Large intestine (tissue), 3 donors: ENCODE results near the gene APIP. TPM values are rescaled to one million over a fixed set of nuclear protein-coding genes. Genes with fewer than 3 reads are reported as not detected.
A peak's percentile ranks its signal among the peaks of the same experiment; 100 is the strongest.

Source experiments
- DNase-seq, 2 donors: peaks; one replicate each; pipeline versions ENCODE4 v3.0.0 to v3.0.0-alpha.2; 2013
- H3K27ac ChIP-seq: one replicate; pipeline ENCODE4 v1.5.1; 2013; ENCODE audit warnings: low read length
- H3K27me3 ChIP-seq: 2 replicates; pipeline ENCODE4 v1.6.1; 2013; ENCODE audit warnings: low read length; ENCODE audit not compliant: control insufficient read depth, insufficient read depth
- H3K36me3 ChIP-seq: 2 replicates; pipeline ENCODE4 v1.6.1; 2013; ENCODE audit warnings: low read length; ENCODE audit not compliant: control insufficient read depth, insufficient read depth
- H3K4me1 ChIP-seq: one replicate; pipeline ENCODE4 v1.6.1; 2013; ENCODE audit warnings: low read length; ENCODE audit not compliant: control insufficient read depth, insufficient read depth
- H3K4me3 ChIP-seq: one replicate; pipeline ENCODE4 v1.5.1; 2013; ENCODE audit warnings: low read length
- H3K9me3 ChIP-seq: one replicate; pipeline ENCODE4 v1.6.1; 2013; ENCODE audit warnings: mild to moderate bottlenecking, low read depth, low read length, moderate library complexity; ENCODE audit not compliant: control insufficient read depth
- WGBS: methylation state at CpG from one replicate; pipeline ENCODE4 v1.1.5; 2013; ENCODE audit warnings: low lambda C conversion rate; ENCODE audit not compliant: insufficient coverage; 5-methylcytosine and 5-hydroxymethylcytosine counted together
- polyA plus RNA-seq: library from polyadenylated mRNA; unstranded; fragments of 120-200 nt; gene quantifications from one replicate; pipeline ENCODE4 v1.2.1, GENCODE V29; 2013

The APIP gene
- polyA plus RNA-seq, 1 donor: 25.7 TPM

DNA sequence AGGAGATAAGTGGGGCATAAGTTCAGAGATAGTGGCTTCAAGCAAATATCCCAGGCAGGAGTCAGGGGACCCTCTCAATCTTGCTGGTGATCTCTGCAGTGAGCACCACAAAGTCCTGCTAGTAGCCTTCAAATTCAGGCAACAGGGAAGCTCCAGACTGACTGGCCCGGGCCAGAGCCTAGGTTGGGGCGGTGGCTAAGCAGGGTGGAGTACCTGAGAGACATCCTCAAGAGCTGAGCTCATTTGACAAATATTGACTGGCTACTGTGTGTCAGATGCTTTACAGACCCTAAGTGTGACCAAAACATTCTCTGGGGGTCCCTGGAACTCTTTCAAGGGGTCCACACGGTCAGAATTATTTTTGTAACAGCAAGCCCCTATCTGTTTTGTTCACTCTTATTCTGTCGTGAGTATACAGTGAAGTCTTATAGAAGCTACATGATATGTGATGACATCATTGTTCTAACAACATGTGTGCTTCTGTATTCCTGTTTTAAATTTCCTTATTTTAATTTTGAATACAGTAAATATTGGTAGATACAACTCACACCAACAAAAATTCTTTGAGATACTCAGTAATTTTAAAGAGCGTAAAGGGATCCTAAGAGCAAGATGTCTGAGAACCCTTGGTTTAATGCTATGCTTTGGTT, 71.6 kb downstream of the APIP start:
- Histone ChIP-seq H3K36me3 (no peaks in the 10 kb centered on the region), H3K9me3 (no peaks in the 10 kb centered on the region), H3K27me3 (no peaks in the 10 kb centered on the region), H3K27ac (no peak overlapping the region), H3K4me1 (no peaks in the 10 kb centered on the region), H3K4me3 (no peak overlapping the region)
- WGBS: 100% methylated on average over 1 of the region's 5 CpGs
- no peak for DNase-seq

DNA sequence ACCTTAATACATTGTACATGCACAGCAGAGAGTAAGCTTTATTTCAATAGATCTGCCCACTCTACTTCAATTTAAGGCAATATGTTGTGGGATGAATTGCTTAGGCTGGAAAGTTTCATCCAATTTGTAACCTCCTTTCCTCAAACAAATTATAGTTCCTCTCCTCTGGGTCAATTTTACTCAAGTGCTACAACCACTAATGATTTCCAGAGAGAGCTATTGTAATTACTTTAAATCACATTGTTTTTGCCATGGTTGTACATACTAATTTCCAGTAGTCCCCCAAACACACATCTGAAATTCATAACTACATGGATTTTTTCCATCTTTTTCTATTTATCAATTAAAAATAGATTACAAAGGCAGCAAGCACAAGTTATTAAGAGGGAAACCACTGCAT, 72.9 kb downstream of the APIP start:
- DNase-seq: no peak
- no peaks in the 10 kb centered on the region for H3K27me3 ChIP-seq
- H3K36me3 ChIP-seq: no peaks in the 10 kb centered on the region
- H3K9me3 ChIP-seq: no peaks in the 10 kb centered on the region
- no peak overlapping the region for H3K4me3 ChIP-seq
- no peak overlapping the region for H3K27ac ChIP-seq
- no peaks in the 10 kb centered on the region for H3K4me1 ChIP-seq

DNA sequence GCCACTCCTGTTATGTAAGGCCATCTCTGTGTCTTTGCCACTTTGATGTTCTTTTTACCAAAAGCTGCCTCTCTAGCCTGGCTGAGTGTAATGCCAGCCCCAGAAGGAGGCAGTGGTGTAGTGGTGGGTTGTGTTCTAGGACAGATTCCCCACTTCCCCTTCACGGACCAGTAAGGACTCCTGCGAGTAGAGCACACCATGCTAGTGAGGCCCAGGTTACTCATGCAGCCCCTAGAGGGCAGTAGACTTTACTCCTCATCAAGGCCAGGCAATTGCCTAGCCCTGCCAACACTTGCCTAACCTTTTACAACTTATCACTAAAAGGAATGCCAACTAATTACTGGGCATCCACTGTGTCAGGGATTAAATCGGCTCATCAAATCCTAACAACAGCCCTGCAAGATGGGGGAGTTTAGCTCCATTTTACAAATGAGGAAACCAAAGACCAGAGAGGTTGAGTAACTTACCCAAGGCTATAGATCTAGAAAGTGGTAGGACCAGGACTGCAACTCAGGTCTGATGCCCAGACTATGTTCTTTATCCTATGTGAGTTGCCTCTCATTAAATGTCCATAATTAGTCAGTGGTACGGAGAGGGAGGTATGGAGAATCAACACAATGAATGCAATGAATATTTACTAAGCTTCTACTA, 75.3 kb downstream of the APIP start:
- H3K27me3 ChIP-seq: no peaks in the 10 kb centered on the region
- H3K27ac ChIP-seq: no peak overlapping the region
- H3K9me3 ChIP-seq: no peaks in the 10 kb centered on the region
- H3K4me1 ChIP-seq: no peaks in the 10 kb centered on the region
- DNase-seq: peak in 1 of 2 donors; percentile 27
- 100% methylated on average over 1 of the region's 4 CpGs for WGBS
- H3K4me3 ChIP-seq: no peak overlapping the region
- no peaks in the 10 kb centered on the region for H3K36me3 ChIP-seq

DNA sequence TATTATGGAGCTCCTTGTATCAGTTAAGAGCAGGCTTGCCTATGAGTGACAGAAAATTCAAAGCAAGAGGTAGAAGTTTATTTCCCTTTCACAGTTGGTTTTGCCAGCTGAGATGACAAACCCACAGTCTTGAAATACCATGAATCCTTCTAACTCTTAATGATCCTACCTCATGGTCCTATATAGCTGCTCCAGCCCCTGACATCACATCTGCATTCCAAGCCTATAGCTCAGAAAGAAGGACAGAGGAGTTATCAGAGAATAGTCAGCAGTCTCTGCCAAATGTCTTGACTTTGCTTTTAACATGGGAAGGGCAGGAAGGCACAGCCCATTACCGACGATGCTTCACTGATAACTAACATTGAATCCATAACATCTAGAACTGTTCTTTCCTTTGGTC, 76.2 kb downstream of the APIP start:
- no CpG with 5 or more reads among the region's 2 CpGs for WGBS

DNA sequence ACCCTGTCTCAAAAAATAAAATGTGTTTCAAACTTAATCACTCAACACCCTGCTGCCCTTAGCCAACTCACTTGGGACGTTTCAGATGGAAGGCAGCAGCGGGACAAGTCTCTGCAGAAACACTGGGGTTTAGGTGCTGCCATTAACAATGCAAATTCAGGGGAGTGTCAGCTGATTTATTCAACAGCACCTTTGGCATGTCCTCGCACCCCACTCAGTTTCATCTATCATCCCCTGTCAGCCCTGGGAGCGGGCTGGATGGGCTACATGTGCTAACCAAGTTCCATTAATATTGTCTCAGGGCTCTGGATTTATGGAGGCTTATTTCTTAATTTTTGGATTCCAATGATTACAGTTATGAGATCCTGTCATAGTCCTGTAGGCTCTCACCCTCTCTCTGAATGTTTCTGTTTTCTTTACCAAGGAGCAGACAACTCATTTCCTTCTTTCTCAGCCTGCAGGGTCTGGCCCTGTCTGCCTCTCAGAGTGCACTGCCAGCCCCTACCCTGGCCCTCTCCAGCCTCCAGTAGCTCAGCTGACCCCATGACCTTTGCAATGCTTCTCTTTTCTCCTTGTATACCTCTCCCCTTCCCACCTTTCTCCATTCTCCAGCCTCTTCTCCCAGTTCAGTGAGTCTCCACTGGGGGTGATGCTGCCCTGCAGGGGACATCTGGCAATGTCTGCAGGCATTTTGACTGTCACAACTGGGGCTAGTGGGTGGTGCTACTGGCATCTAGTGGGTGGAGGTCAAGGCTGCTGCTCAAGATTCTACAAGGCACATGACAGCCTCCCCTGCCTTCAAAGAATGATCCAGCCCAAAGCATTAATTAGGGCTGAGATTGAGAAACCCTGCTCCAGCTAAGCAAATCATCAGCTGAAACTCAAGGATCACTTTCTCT, 79.0 kb downstream of the APIP start:
- Histone ChIP-seq H3K4me3 (no peak overlapping the region), H3K27me3 (no peaks in the 10 kb centered on the region), H3K4me1 (no peaks in the 10 kb centered on the region), H3K9me3 (no peaks in the 10 kb centered on the region), H3K27ac (no peak overlapping the region), H3K36me3 (no peaks in the 10 kb centered on the region)
- no peak for DNase-seq
- no CpG with 5 or more reads among the region's 4 CpGs for WGBS

More for the DNA sequence above, 76.2 kb downstream of the APIP start:
- Histone ChIP-seq H3K9me3 (no peaks in the 10 kb centered on the region), H3K27me3 (no peaks in the 10 kb centered on the region), H3K36me3 (no peaks in the 10 kb centered on the region), H3K4me1 (no peaks in the 10 kb centered on the region), H3K27ac (no peak overlapping the region), H3K4me3 (no peak overlapping the region)
- no peak for DNase-seq

DNA sequence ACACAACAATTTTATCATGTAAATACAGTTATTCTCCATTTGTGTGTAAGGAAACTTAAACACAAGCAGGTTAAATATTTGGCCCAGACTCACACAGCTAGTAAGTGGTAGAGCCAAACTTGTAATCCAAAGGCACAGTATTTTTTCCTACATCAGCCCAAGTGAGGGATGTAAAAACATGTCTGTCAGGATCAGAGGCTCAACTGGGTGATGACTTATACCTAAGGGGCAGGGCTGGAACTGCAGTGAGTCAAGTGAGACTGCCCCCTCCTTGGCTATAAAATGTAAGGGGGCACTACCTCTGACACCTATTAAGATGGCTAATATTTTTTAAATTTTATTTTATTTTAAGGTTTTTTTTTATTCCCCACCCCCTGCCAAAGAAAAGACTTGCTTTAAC, 82.6 kb downstream of the APIP start:
- DNase-seq: no peak
- Histone ChIP-seq H3K27me3 (no peaks in the 10 kb centered on the region), H3K4me1 (no peaks in the 10 kb centered on the region), H3K27ac (no peak overlapping the region), H3K36me3 (no peaks in the 10 kb centered on the region), H3K9me3 (no peaks in the 10 kb centered on the region), H3K4me3 (no peak overlapping the region)

Other genes starting within 250 kb of the APIP start
- 25.6 TPM for gene PDHX, start 239 bp upstream of the APIP start, polyA plus RNA-seq
- gene CD44, start 222.8 kb upstream of the APIP start, polyA plus RNA-seq: 31.1 TPM